A549 (cell line): Measurements from ENCODE around the gene BICD2.

Experiments used
- EP300 ChIP-seq, 2 experiments: fragments of >200 bp; sonication (Bioruptor Twin); formaldehyde crosslinking; IDR thresholded peaks; 2 replicates in 1 of 2; 3 replicates in 1 of 2; pipeline ENCODE4 v1.6.1; 2016 to 2017
- MAFK ChIP-seq: fragments of 450-650 bp; IDR thresholded peaks from 2 replicates; pipeline ENCODE4 v1.6.1; 2014; ENCODE audit not compliant: partially characterized antibody
- POLR2A ChIP-seq: IDR thresholded peaks from 2 replicates; pipeline ENCODE4 v1.6.1; 2012; ENCODE audit warnings: mild to moderate bottlenecking, low read length
- RCOR1 ChIP-seq: fragments of 150-350 bp; IDR thresholded peaks from 2 replicates; pipeline ENCODE4 v1.6.1; 2014; ENCODE audit warnings: antibody characterized with exemption, low read length, low read depth
- RFX5 ChIP-seq: fragments of 450-650 bp; IDR thresholded peaks from 2 replicates; pipeline ENCODE4 v1.7.1; 2014; ENCODE audit warnings: antibody characterized with exemption, mild to moderate bottlenecking, moderate library complexity
- TF ChIP-seq, protein P1 (sequence below): fragments of 450-650 bp; IDR thresholded peaks from 2 replicates; pipeline ENCODE4 v1.6.1; 2014; ENCODE audit warnings: antibody characterized with exemption
- TF ChIP-seq, protein P2 (sequence below): fragments of >200 bp; sonication (Bioruptor Twin); formaldehyde crosslinking; IDR thresholded peaks from 3 replicates; pipeline ENCODE4 v1.5.1; 2016
- TF ChIP-seq, protein P3 (sequence below): IDR thresholded peaks from 2 replicates; pipeline ENCODE4 v1.6.1; 2012

DNA sequence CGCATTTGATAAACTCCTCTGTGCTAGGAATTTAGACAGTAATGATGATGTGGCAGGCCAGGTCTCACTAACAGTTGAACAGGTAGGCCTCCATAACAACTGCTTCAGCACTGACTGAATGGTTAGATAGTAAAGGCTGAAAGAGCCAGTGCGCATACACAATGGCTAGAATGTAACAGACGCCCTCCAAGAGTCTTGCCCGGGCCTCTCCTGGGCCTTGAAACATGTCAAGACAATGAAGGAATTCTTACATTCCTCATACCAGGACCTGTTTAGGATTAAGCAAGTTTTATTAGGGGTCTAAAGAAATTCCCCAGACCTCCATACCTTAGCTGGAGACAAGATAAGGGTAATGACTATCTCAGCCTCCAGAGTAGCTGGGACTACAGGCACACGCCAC lies 6.7 kb upstream of the BICD2 start:
- TF ChIP-seq, protein P1, sequence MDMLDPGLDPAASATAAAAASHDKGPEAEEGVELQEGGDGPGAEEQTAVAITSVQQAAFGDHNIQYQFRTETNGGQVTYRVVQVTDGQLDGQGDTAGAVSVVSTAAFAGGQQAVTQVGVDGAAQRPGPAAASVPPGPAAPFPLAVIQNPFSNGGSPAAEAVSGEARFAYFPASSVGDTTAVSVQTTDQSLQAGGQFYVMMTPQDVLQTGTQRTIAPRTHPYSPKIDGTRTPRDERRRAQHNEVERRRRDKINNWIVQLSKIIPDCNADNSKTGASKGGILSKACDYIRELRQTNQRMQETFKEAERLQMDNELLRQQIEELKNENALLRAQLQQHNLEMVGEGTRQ, result no peak
- TF ChIP-seq, protein P2, sequence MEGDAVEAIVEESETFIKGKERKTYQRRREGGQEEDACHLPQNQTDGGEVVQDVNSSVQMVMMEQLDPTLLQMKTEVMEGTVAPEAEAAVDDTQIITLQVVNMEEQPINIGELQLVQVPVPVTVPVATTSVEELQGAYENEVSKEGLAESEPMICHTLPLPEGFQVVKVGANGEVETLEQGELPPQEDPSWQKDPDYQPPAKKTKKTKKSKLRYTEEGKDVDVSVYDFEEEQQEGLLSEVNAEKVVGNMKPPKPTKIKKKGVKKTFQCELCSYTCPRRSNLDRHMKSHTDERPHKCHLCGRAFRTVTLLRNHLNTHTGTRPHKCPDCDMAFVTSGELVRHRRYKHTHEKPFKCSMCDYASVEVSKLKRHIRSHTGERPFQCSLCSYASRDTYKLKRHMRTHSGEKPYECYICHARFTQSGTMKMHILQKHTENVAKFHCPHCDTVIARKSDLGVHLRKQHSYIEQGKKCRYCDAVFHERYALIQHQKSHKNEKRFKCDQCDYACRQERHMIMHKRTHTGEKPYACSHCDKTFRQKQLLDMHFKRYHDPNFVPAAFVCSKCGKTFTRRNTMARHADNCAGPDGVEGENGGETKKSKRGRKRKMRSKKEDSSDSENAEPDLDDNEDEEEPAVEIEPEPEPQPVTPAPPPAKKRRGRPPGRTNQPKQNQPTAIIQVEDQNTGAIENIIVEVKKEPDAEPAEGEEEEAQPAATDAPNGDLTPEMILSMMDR, result no peak
- no peak for TF ChIP-seq POLR2A
- TF ChIP-seq RFX5, result no peak
- no peak for TF ChIP-seq MAFK
- no peak for TF ChIP-seq EP300 (IDR thresholded peaks at IDR 0.05)
- TF ChIP-seq, protein P3, sequence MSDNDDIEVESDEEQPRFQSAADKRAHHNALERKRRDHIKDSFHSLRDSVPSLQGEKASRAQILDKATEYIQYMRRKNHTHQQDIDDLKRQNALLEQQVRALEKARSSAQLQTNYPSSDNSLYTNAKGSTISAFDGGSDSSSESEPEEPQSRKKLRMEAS, result no peak
- TF ChIP-seq RCOR1, result no peak
